Measurements from ENCODE around the gene ZDHHC4.

DNA sequence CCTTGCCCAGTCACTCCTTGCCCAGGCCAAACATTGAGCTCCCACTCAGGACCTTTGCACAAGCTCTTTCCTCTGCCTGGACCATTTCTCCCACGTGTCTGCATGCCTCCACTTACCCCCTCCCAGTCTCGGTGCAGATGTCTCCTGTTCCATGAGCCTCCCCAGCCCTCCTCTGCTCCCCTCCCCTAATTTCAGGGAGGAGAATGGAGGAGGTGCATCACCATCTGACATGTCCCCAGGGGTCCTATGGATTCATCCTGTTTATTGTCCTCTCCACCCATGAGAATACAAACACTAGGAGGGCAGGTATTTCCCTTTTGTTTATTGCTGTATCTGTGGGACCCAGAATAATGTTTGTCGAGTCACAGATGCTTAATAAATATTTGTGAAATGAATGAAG lies 17.4 kb upstream of the ZDHHC4 start:
- TF ChIP-seq YBX1 (IDR thresholded peaks at IDR 0.05) (no peak), ZNF217 (IDR thresholded peaks at IDR 0.05) (no peak), CTCF (IDR thresholded peaks at IDR 0.05 in 2 of 3, conservative IDR thresholded peaks at IDR 0.05 in 1 of 3; ENCODE audit: control insufficient read depth in 2 of 3, extremely low read depth in 1 of 3, insufficient read depth in 1 of 3, low read depth in 3 of 3, low read length in 3 of 3) (no peak), ATF3 (IDR thresholded peaks at IDR 0.05; ENCODE audit: borderline replicate concordance, extremely low read depth, low read depth, low read length) (no peak)
